Measurements from ENCODE around the gene TMEM163.

- TF ChIP-seq POLR2A (IDR thresholded peaks at IDR 0.05) = no peak
- TF ChIP-seq, protein P1, sequence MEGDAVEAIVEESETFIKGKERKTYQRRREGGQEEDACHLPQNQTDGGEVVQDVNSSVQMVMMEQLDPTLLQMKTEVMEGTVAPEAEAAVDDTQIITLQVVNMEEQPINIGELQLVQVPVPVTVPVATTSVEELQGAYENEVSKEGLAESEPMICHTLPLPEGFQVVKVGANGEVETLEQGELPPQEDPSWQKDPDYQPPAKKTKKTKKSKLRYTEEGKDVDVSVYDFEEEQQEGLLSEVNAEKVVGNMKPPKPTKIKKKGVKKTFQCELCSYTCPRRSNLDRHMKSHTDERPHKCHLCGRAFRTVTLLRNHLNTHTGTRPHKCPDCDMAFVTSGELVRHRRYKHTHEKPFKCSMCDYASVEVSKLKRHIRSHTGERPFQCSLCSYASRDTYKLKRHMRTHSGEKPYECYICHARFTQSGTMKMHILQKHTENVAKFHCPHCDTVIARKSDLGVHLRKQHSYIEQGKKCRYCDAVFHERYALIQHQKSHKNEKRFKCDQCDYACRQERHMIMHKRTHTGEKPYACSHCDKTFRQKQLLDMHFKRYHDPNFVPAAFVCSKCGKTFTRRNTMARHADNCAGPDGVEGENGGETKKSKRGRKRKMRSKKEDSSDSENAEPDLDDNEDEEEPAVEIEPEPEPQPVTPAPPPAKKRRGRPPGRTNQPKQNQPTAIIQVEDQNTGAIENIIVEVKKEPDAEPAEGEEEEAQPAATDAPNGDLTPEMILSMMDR (IDR thresholded peaks at IDR 0.05) = no peak
- no peak for TF ChIP-seq POLR2AphosphoS5 (IDR thresholded peaks at IDR 0.05)
- TF ChIP-seq EP300 (IDR thresholded peaks at IDR 0.05) = no peak
Observed at GRCh38 chr2:134726645-134727044, 7.8 kb upstream of the TMEM163 start.
